HEK293 (cell line): ENCODE measurements around the gene DUSP12.

ENCODE experiments used
- BCL11B ChIP-seq: fragments of 450-650 bp; formaldehyde crosslinking; IDR thresholded peaks from 2 replicates; pipeline ENCODE4 v1.5.1; 2016; ENCODE audit warnings: low read depth, missing biosample characterization, missing genetic modification characterization
- CTCF ChIP-seq: fragments of 450-650 bp; formaldehyde crosslinking; IDR thresholded peaks from 2 replicates; pipeline ENCODE4 v1.5.1; 2016; ENCODE audit warnings: missing biosample characterization, missing genetic modification characterization
- HOXA7 ChIP-seq: sonication (generic); formaldehyde crosslinking; IDR thresholded peaks from 2 replicates; pipeline ENCODE4 v1.8.1; 2022; ENCODE audit warnings: missing genetic modification reagents, borderline replicate concordance
- HOXD13 ChIP-seq: sonication (generic); formaldehyde crosslinking; IDR thresholded peaks from 2 replicates; pipeline ENCODE4 v1.8.0; 2022; ENCODE audit warnings: missing genetic modification reagents, borderline replicate concordance
- TCF7L2 ChIP-seq: IDR thresholded peaks from 2 replicates; pipeline ENCODE4 v1.6.1; 2011; ENCODE audit warnings: low read depth, mild to moderate bottlenecking, inconsistent platforms, low read length, moderate library complexity, borderline replicate concordance
- ZBTB48 ChIP-seq: fragments of 450-650 bp; formaldehyde crosslinking; IDR thresholded peaks from 2 replicates; pipeline ENCODE4 v1.5.1; 2016; ENCODE audit warnings: missing biosample characterization, missing genetic modification characterization
- ZNF169 ChIP-seq: fragments of 450-650 bp; formaldehyde crosslinking; IDR thresholded peaks from 2 replicates; pipeline ENCODE4 v1.5.1; 2016; ENCODE audit warnings: missing biosample characterization, missing genetic modification characterization
- ZNF473 ChIP-seq: fragments of 450-650 bp; formaldehyde crosslinking; IDR thresholded peaks from 2 replicates; pipeline ENCODE4 v1.5.1; 2017; ENCODE audit warnings: missing biosample characterization, missing genetic modification characterization
- ZNF548 ChIP-seq: fragments of 450-650 bp; formaldehyde crosslinking; IDR thresholded peaks from 2 replicates; pipeline ENCODE4 v1.5.1; 2016; ENCODE audit warnings: missing biosample characterization, missing genetic modification characterization

DNA sequence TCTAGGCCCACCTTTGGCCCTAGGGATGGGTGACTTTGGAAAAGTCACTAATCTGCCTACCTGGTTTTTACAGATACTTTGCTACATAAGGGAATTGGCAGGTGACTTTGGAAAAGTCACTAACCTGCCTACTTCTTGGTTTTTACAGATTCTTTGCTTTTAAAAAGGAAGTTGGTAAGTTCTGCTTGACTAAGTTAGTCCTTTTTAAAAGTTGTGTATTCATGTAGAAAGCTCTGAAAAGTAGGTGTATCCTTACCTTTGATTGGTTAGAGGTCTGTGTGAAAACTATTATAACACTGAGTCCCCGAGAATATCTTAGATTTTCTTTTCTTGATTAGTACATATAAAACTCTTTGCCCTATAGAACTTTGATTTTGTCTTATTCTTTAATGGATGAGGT, 28.9 kb downstream of the DUSP12 start:
- no peak for TF ChIP-seq BCL11B (tag by site-specific recombination)
- TF ChIP-seq CTCF (tag by site-specific recombination): no peak
- no peak for TF ChIP-seq ZBTB48
- TF ChIP-seq HOXA7 (CRISPR knock-in tag): no peak
- no peak for TF ChIP-seq TCF7L2
- TF ChIP-seq ZNF169 (tag by site-specific recombination): no peak
- TF ChIP-seq HOXD13 (CRISPR knock-in tag): no peak
- no peak for TF ChIP-seq ZNF473
- TF ChIP-seq ZNF548 (tag by site-specific recombination): no peak
